ENCODE data around the gene ARPP19.
"Not testable (repeated sequence)": the region's sequence is repeated elsewhere in the genome, so short reads cannot be mapped to it uniquely, and the experiment has no call there.

The ARPP19 gene

DNA sequence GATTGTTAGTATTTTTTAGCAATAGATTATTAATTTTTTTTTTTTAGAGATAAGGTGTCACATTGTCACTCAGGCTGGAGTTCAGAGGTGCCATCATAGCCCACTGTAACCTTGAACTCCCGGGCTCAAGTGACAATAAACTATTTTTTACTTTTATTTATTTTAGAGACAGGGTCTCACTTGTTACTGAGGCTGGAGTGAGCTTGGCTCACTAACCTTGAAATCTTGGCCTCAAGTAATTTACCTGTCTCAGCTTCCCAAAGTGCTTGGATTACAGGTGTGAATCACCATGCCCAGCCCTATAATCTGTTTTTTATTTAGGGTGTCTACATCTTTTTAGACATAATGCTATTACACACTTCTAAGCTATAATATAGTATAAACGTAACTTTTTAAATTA, 7.9 kb upstream of the ARPP19 start:
- TF ChIP-seq, protein P1, sequence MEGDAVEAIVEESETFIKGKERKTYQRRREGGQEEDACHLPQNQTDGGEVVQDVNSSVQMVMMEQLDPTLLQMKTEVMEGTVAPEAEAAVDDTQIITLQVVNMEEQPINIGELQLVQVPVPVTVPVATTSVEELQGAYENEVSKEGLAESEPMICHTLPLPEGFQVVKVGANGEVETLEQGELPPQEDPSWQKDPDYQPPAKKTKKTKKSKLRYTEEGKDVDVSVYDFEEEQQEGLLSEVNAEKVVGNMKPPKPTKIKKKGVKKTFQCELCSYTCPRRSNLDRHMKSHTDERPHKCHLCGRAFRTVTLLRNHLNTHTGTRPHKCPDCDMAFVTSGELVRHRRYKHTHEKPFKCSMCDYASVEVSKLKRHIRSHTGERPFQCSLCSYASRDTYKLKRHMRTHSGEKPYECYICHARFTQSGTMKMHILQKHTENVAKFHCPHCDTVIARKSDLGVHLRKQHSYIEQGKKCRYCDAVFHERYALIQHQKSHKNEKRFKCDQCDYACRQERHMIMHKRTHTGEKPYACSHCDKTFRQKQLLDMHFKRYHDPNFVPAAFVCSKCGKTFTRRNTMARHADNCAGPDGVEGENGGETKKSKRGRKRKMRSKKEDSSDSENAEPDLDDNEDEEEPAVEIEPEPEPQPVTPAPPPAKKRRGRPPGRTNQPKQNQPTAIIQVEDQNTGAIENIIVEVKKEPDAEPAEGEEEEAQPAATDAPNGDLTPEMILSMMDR (IDR thresholded peaks at IDR 0.05; ENCODE audit: low read depth, low read length) = no peak

DNA sequence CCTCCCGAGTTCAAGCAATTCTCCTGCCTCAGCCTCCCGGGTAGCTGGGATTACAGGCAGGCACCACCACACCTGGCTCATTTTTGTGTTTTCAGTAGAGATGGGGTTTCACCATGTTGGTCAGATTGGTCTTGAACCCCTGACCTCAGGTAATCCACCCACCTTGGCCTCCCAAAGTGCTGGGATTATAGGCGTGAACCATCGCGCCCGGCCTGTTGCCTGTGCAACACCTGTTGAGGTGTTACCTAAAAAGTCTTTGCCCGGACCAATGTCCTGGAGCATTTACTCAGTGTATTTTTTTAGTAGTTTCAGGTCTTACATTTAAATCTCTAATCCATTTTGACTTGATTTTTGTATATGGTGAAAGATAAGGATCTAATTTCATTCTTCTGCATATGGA, 6.7 kb upstream of the ARPP19 start:
- H3K4me3 ChIP-seq (replicated peaks in 1 of 2; ENCODE audit: low read depth in 2 of 2, low read length in 2 of 2); DNase-seq (ENCODE audit: low read depth in 2 of 2): not testable (repeated sequence)

More for the DNA sequence above, 7.9 kb upstream of the ARPP19 start:
- DNase-seq (ENCODE audit: low read depth in 2 of 2) = no peak
- H3K4me3 ChIP-seq (replicated peaks in 1 of 2; ENCODE audit: low read depth in 2 of 2, low read length in 2 of 2) = no peak overlapping the region

DNA sequence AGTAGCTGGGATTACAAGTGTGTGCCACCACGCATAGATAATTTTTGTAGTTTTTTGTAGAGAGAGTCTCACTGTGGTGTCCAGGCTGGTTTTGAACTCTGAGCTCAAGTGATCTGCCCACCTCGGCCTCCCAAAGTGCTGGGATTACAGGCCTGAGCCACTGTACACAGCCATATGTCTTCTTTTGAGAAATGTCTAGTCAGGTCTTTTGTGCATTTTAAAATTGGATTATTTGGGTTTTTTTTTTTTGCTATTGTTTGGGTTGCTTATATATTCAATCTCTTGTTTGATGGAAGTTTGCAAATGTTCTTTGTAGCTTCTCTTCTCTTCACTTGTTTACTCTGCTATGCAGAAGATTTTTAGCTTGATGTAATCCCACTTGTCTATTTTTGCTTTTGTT, 6.2 kb upstream of the ARPP19 start:
- H3K4me3 ChIP-seq (replicated peaks in 1 of 2; ENCODE audit: low read depth in 2 of 2, low read length in 2 of 2) = no peak overlapping the region
- TF ChIP-seq, protein P1 (IDR thresholded peaks at IDR 0.05; ENCODE audit: low read depth, low read length) = no peak
- no peak for DNase-seq (ENCODE audit: low read depth in 2 of 2)

DNA sequence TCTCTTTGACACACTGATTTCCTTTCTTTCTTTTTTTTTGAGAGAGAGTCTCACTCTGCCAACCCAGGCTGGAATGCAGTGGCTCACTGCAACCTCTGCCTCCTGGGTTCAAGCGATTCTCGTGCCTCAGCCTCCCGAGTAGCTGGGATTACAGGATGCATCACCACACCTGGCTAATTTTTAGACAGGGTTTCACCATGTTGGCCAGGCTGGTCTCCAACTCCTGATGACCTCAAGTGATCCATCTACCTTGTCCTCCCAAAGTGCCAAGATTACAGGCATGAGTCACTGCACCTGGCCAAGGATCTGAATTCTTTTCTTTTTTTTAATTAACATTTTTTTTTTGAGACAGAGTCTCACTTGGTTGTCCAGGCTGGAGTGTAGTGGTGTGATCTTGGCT, 5.8 kb upstream of the ARPP19 start:
- not testable (repeated sequence) for H3K4me3 ChIP-seq (replicated peaks in 1 of 2; ENCODE audit: low read depth in 2 of 2, low read length in 2 of 2); DNase-seq (ENCODE audit: low read depth in 2 of 2)

DNA sequence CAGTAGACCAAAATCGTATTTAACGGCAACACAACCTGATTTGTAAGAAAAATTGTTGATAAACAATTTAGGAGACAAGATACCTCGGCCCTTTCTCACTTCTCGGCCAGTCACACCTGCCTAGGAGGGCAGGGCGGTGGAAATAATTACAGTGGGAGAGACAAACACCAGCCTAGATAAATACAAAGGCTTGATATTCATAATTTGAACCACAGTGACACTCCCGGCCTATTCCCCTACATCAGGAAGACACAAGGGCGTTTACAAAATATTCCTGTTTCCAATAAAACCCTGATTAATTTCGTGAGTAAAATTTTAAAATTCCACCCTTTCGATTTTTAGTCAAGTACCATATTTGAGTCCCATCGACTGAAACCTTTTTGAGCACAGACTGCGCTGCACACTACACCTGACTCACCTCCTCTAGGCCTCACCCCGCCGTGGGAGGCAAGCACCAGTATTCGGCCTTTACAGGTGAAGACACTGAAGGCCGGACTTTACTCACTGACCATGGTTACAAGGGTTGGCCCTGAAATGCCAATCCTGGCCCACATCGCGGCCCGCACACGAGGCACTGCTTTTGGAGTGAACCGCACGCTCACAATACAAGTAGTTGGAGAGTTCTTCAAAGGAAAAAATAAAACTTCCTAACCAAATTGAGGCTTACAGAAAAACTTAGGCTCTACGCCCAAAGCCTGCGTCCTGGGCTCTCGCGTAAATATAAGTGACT, 794 bp downstream of the ARPP19 start:
- peak; percentile 8 to 48 for DNase-seq (ENCODE audit: low read depth in 2 of 2)
- H3K4me3 ChIP-seq (replicated peaks in 1 of 2; ENCODE audit: low read depth in 2 of 2, low read length in 2 of 2) = peak overlapping the region; percentile 67 to 84
- TF ChIP-seq, protein P1 (IDR thresholded peaks at IDR 0.05; ENCODE audit: low read depth, low read length) = no peak

DNA sequence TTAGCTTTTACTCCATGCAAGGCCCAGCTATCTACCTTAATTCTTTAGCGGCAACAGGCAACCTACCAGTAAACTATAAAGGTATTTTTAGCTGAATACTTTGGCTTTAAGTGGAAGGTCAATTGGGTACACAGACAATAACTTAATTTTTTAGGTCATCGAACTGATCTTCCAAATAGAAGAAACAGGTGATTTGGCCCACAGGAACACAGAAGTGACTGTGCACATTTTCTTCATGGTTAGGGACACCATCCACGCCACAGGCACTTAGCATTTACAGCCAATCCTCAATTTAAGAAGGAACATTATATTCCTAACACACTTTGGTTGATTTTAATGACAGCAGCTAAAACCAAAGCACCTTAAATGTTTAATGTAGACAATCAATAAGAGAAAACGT, 1.9 kb downstream of the ARPP19 start:
- H3K4me3 ChIP-seq (replicated peaks in 1 of 2; ENCODE audit: low read depth in 2 of 2, low read length in 2 of 2) = peak overlapping the region in 1 of 2 donors; percentile 84
- DNase-seq (ENCODE audit: low read depth in 2 of 2) = no peak
- TF ChIP-seq, protein P1 (IDR thresholded peaks at IDR 0.05; ENCODE audit: low read depth, low read length) = no peak

DNA sequence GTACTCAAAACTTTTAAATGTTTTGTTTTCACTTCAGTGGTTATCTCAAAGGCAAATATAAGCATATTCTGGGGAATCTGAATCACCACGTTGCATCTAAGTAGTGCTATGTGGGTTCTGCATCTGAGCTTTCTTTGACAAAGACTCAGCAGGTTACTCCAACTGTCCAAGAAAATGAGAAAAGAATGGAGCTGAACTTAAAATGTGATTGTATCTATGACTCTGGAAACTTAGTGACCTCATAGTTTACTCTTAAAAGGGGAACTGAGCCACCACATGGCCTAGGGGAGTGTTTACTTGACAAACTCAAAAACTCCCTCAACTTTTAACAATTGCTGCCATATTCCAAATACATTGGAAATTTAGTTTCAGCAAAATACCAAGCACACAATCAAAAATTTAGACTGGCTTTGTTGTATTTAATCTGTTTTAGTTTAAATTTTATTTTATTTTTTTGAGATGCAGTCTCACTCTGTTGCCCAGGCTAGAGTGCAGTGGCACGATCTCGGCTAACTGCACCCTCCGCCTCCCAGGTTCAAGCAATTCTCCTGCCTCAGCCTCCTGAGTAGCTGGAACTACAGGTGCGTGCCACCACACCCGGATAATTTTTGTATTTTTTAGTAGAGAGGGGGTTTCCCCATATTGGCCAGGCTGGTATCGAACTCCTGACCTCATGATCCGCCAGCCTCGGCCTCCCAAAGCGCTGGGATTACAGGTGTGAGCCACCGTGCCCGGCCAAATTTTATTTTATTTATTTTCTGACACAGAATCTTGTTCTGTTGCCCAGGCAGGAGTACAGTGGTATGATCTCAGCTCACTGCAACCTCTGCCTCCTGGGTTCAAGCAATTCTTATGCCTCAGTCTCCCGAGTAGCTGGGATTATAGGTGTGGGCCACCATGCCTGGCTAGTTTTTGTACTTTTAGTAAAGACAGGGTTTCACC, 3.1 kb downstream of the ARPP19 start:
- not testable (repeated sequence) for H3K4me3 ChIP-seq (replicated peaks in 1 of 2; ENCODE audit: low read depth in 2 of 2, low read length in 2 of 2)
- DNase-seq (ENCODE audit: low read depth in 2 of 2) = peak in 1 of 2 donors; percentile 22

DNA sequence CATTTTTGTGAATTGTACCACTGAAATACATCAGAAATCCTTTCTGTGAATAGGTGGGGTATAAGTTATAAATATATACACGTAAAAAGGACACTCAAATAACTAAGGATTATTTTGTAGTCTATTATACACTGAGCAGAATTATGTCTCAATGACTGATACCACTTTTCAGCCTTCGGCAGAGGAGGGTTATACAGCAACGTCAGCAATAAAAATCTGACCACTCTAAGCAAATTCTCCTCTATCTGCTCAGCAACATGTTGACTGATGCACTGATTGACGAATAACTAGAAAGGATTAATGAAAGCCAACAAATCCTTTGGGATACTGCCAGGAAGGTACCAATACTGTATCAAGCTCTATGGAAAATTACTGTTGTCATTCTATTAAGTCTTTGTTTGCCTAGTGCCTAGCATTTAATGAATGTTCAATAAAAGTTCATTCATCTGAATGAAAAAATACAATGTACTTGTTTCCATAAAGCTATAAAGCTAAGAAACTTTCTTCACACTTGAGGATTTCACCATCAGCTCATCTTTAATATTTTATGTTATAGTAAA, 5.2 kb downstream of the ARPP19 start:
- TF ChIP-seq, protein P1 (IDR thresholded peaks at IDR 0.05; ENCODE audit: low read depth, low read length) = no peak
- no peak overlapping the region for H3K4me3 ChIP-seq (replicated peaks in 1 of 2; ENCODE audit: low read depth in 2 of 2, low read length in 2 of 2)
- DNase-seq (ENCODE audit: low read depth in 2 of 2) = no peak
